WTC11 (cell line): ENCODE results near the gene ARHGAP26. TPM values are rescaled to one million over a fixed set of nuclear protein-coding genes. Genes with fewer than 3 reads are reported as not detected.

ENCODE experiments used
- ATAC-seq: fragments of 200-7000 bp; cut with Tn5 transposase; 2 replicates; pipeline ENCODE4 v1.10.0; 2021; ENCODE audit warnings: mild to moderate bottlenecking, moderate library complexity
- CTCF ChIA-PET: fragments of 300-600 bp; sonication (Branson Sonifier 250); formaldehyde crosslinking; loops from one replicate; lab custom pipeline; 2021; ENCODE audit warnings: antibody characterized with exemption; lab: Charles Lee
- POLR2A ChIA-PET: fragments of 350-600 bp; sonication (Branson Sonifier 250); formaldehyde crosslinking; loops from one replicate; lab custom pipeline; 2021; ENCODE audit warnings: antibody characterized with exemption; lab: Charles Lee
- DNase-seq: peaks from one replicate; pipeline ENCODE4 v3.0.0; 2021; ENCODE audit warnings: low spot score
- H3K27ac Mint-ChIP-seq: 2 replicates; pipeline ENCODE4 v1.8.0; 2021; ENCODE audit warnings: mixed read lengths
- H3K27me3 Mint-ChIP-seq: 2 replicates; pipeline ENCODE4 v1.8.0; 2021; ENCODE audit warnings: low read depth, mild to moderate bottlenecking, moderate library complexity, mixed read lengths
- H3K36me3 Mint-ChIP-seq: 2 replicates; pipeline ENCODE4 v1.8.0; 2021; ENCODE audit warnings: mixed read lengths
- H3K4me1 Mint-ChIP-seq: 2 replicates; pipeline ENCODE4 v1.8.0; 2022; ENCODE audit warnings: mixed read lengths
- H3K4me3 Mint-ChIP-seq: 2 replicates; pipeline ENCODE4 v1.8.0; 2021; ENCODE audit warnings: mild to moderate bottlenecking, moderate library complexity, mixed read lengths
- H3K9me3 Mint-ChIP-seq: 2 replicates; pipeline ENCODE4 v1.8.0; 2021; ENCODE audit warnings: mixed read lengths
- CTCF ChIP-seq: fragments of 200-600 bp; IDR thresholded peaks from 2 replicates; pipeline ENCODE4 v1.8.0; 2022; ENCODE audit warnings: antibody characterized with exemption
- ERG ChIP-seq: fragments of 250-450 bp; sonication (Bioruptor Pico); IDR thresholded peaks from 2 replicates; pipeline ENCODE4 v1.8.0; 2021; ENCODE audit warnings: mild to moderate bottlenecking
- HMGXB4 ChIP-seq: sonication (generic); formaldehyde crosslinking; IDR thresholded peaks from 2 replicates; pipeline ENCODE4 v1.8.1; 2023; ENCODE audit warnings: mild to moderate bottlenecking, moderate library complexity, missing genetic modification reagents
- IRF1 ChIP-seq: sonication (generic); formaldehyde crosslinking; IDR thresholded peaks from 2 replicates; pipeline ENCODE4 v1.8.0; 2023; ENCODE audit warnings: missing genetic modification reagents
- KAT7 ChIP-seq: sonication (generic); formaldehyde crosslinking; IDR thresholded peaks from 2 replicates; pipeline ENCODE4 v1.8.1; 2023; ENCODE audit warnings: missing genetic modification reagents, mild to moderate bottlenecking, borderline replicate concordance
- NR2C2 ChIP-seq: sonication (generic); formaldehyde crosslinking; IDR thresholded peaks from 2 replicates; pipeline ENCODE4 v1.8.0; 2022; ENCODE audit warnings: mild to moderate bottlenecking, missing genetic modification reagents
- OVOL2 ChIP-seq: fragments of 250-450 bp; sonication (Bioruptor Pico); IDR thresholded peaks from 2 replicates; pipeline ENCODE4 v1.9.0; 2021; ENCODE audit warnings: mild to moderate bottlenecking, borderline replicate concordance
- PREB ChIP-seq: sonication (generic); formaldehyde crosslinking; IDR thresholded peaks from 2 replicates; pipeline ENCODE4 v1.8.1; 2022; ENCODE audit warnings: mild to moderate bottlenecking, missing genetic modification reagents, moderate library complexity, borderline replicate concordance
- SMAD4 ChIP-seq: sonication (generic); formaldehyde crosslinking; IDR thresholded peaks from 2 replicates; pipeline ENCODE4 v1.8.0; 2022; ENCODE audit warnings: mild to moderate bottlenecking, missing genetic modification reagents
- ZNF317 ChIP-seq: sonication (generic); formaldehyde crosslinking; IDR thresholded peaks from 2 replicates; pipeline ENCODE4 v1.8.1; 2023; ENCODE audit warnings: low read depth, mild to moderate bottlenecking, moderate library complexity, missing genetic modification reagents, borderline replicate concordance
- total RNA-seq: library from RNA; stranded (reverse); gene quantifications from 3 replicates; pipeline ENCODE4 v1.2.3, GENCODE V29; 2021
- TF ChIP-seq, protein P1 (sequence below): sonication (generic); formaldehyde crosslinking; IDR thresholded peaks from 2 replicates; pipeline ENCODE4 v1.8.0; 2023; ENCODE audit warnings: missing genetic modification reagents, mild to moderate bottlenecking, borderline replicate concordance
- TF ChIP-seq, protein P2 (sequence below): sonication (generic); formaldehyde crosslinking; IDR thresholded peaks from 2 replicates; pipeline ENCODE4 v1.8.1; 2022; ENCODE audit warnings: low read depth, missing genetic modification reagents, borderline replicate concordance

ARHGAP26 gene
- total RNA-seq, 1 experiment from 2014 or later, result 22.3 TPM

DNA sequence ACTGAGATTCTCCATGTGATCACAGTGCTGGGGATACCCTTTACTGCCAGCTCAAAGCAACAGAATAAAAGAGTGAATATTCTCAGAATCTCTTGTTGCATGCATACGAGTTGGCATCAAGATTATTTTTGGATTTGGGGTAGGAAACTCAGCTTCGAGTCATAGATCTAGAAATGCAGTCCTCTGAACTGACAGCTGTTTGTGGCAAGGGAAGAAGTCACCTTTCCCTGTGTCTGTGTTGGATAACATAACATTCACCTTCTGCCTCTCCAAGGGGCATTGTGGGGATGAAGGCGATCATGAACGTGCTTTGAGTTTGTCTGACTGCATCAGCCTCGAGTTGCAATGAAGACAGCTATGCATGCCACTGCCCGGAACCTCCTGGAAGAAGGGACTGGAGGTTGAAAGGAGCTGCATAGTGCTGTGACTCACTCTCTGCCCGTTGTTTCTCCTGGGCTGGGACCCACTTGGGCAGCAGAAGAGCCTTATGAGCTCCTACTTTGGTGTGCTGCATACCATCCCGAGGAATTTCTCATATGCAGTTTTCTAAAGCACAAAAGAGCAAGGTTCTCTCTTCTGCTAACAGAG, 231.7 kb downstream of the ARHGAP26 start (continued):
- TF ChIP-seq OVOL2 (no peak), ZNF317 (CRISPR knock-in tag) (no peak)

- DNase-seq, result no peak
- ChIA-PET CTCF (interaction anchor here (0.6 to 2.5 kb wide), 17 partner anchors 9 to 965 kb away, joined by 3 to 12 read pairs (median 4); partner anchors contain the start of gene NR3C1), POLR2A (no interaction called here)
Observed at GRCh38 chr5:143002459-143003327, 232.5 kb downstream of the ARHGAP26 start.

DNA sequence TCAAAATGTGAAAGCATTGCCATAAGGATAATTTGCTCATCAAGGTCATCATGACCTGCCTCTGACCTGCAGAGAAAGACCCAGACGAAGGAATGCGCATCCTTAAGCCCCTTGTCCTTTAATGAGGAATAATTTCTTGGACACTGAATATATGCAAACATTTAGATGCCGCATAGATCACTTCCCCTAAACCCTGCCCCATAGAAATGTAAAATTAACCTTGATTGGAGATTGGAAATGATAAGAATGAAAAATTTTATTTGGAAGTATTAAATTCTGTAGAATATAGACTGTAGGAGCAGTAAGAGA, 233.1 kb downstream of the ARHGAP26 start:
- DNase-seq (no peak), ATAC-seq (no peak)
- Mint-ChIP-seq H3K4me3 (no peak overlapping the region), H3K27ac (no peak overlapping the region), H3K36me3 (no peaks in the 10 kb centered on the region), H3K9me3 (no peaks in the 10 kb centered on the region), H3K4me1 (peaks cover 22% of the 10 kb centered on the region), H3K27me3 (no peaks in the 10 kb centered on the region)
- ChIA-PET POLR2A (no interaction called here), CTCF (interaction anchor here (0.6 to 2.5 kb wide), 12 partner anchors 8 to 965 kb away, joined by 3 to 12 read pairs (median 4); partner anchors contain the start of gene NR3C1)
- TF ChIP-seq, protein P1, sequence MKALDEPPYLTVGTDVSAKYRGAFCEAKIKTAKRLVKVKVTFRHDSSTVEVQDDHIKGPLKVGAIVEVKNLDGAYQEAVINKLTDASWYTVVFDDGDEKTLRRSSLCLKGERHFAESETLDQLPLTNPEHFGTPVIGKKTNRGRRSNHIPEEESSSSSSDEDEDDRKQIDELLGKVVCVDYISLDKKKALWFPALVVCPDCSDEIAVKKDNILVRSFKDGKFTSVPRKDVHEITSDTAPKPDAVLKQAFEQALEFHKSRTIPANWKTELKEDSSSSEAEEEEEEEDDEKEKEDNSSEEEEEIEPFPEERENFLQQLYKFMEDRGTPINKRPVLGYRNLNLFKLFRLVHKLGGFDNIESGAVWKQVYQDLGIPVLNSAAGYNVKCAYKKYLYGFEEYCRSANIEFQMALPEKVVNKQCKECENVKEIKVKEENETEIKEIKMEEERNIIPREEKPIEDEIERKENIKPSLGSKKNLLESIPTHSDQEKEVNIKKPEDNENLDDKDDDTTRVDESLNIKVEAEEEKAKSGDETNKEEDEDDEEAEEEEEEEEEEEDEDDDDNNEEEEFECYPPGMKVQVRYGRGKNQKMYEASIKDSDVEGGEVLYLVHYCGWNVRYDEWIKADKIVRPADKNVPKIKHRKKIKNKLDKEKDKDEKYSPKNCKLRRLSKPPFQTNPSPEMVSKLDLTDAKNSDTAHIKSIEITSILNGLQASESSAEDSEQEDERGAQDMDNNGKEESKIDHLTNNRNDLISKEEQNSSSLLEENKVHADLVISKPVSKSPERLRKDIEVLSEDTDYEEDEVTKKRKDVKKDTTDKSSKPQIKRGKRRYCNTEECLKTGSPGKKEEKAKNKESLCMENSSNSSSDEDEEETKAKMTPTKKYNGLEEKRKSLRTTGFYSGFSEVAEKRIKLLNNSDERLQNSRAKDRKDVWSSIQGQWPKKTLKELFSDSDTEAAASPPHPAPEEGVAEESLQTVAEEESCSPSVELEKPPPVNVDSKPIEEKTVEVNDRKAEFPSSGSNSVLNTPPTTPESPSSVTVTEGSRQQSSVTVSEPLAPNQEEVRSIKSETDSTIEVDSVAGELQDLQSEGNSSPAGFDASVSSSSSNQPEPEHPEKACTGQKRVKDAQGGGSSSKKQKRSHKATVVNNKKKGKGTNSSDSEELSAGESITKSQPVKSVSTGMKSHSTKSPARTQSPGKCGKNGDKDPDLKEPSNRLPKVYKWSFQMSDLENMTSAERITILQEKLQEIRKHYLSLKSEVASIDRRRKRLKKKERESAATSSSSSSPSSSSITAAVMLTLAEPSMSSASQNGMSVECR, result no peak
- TF ChIP-seq HMGXB4 (CRISPR knock-in tag), result no peak
- no peak for TF ChIP-seq IRF1 (CRISPR knock-in tag)
- no peak for TF ChIP-seq PREB (CRISPR knock-in tag)
- no peak for TF ChIP-seq NR2C2 (CRISPR knock-in tag)
- no peak for TF ChIP-seq KAT7 (CRISPR knock-in tag)
- TF ChIP-seq SMAD4 (CRISPR knock-in tag), result no peak
- TF ChIP-seq, protein P2, sequence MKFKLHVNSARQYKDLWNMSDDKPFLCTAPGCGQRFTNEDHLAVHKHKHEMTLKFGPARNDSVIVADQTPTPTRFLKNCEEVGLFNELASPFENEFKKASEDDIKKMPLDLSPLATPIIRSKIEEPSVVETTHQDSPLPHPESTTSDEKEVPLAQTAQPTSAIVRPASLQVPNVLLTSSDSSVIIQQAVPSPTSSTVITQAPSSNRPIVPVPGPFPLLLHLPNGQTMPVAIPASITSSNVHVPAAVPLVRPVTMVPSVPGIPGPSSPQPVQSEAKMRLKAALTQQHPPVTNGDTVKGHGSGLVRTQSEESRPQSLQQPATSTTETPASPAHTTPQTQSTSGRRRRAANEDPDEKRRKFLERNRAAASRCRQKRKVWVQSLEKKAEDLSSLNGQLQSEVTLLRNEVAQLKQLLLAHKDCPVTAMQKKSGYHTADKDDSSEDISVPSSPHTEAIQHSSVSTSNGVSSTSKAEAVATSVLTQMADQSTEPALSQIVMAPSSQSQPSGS, result no peak

More at GRCh38 chr5:143002459-143003327, 232.5 kb downstream of the ARHGAP26 start:
- H3K9me3 Mint-ChIP-seq, result no peaks in the 10 kb centered on the region
- peaks cover 22% of the 10 kb centered on the region for H3K4me1 Mint-ChIP-seq
- ATAC-seq, result peak; percentile 58
- H3K36me3 Mint-ChIP-seq, result no peaks in the 10 kb centered on the region
- peak; percentile 41; the same call in 1 of the 2 replicates for TF ChIP-seq CTCF
- no peak for TF ChIP-seq ERG (CRISPR knock-in tag)
- TF ChIP-seq, all 79 proteins: peak for 1
- no peak overlapping the region for H3K4me3 Mint-ChIP-seq
- no peaks in the 10 kb centered on the region for H3K27me3 Mint-ChIP-seq
- H3K27ac Mint-ChIP-seq, result peak overlapping the region; percentile 51; the same call in 1 of the 2 replicates
